GM23338 (cell line): ENCODE measurements around the gene TNFRSF1A.

Experiments
- CREB1 ChIP-seq: fragments of 250-450 bp; sonication (Bioruptor Pico); IDR thresholded peaks from 2 replicates; pipeline ENCODE4 v1.5.0; 2020; ENCODE audit warnings: low read depth, mild to moderate bottlenecking, moderate library complexity
- CTCF ChIP-seq, 2 experiments: fragments of 200-600 bp in 1 of 2; sonication (generic) in 1 of 2; conservative IDR thresholded peaks; 2 replicates each; pipeline versions ENCODE4 v1.5.1 to v1.6.1; 2016 to 2017; ENCODE audit warnings: antibody characterized with exemption in 2 of 2, low read depth in 2 of 2, mild to moderate bottlenecking in 2 of 2, moderate library complexity in 1 of 2
- EZH2 ChIP-seq: fragments of 200-600 bp; sonication (generic); IDR thresholded peaks from one replicate; pipeline ENCODE4 v1.8.0; 2017; ENCODE audit warnings: antibody characterized with exemption, mild to moderate bottlenecking, low read depth; ENCODE audit not compliant: unreplicated experiment
- EZH2phosphoT487 ChIP-seq: fragments of 200-600 bp; sonication (generic); IDR thresholded peaks from one replicate; pipeline ENCODE4 v1.8.1; 2018; ENCODE audit warnings: antibody characterized with exemption; ENCODE audit not compliant: unreplicated experiment
- JUNB ChIP-seq: IDR thresholded peaks from one replicate; pipeline ENCODE4 v1.6.1; 2016; ENCODE audit warnings: antibody characterized with exemption; ENCODE audit not compliant: unreplicated experiment
- NANOG ChIP-seq: IDR thresholded peaks from 2 replicates; pipeline ENCODE4 v1.6.1; 2016; ENCODE audit warnings: antibody characterized with exemption, borderline replicate concordance
- POLR2AphosphoS5 ChIP-seq: IDR thresholded peaks from 2 replicates; pipeline ENCODE4 v1.6.1; 2016; ENCODE audit warnings: antibody characterized with exemption, low read depth
- STAT1 ChIP-seq: IDR thresholded peaks from one replicate; pipeline ENCODE4 v1.6.1; 2016; ENCODE audit warnings: antibody characterized with exemption; ENCODE audit not compliant: unreplicated experiment
- ZNF114 ChIP-seq: fragments of 250-450 bp; sonication (Bioruptor Pico); IDR thresholded peaks from 2 replicates; pipeline ENCODE4 v1.5.0; 2020; ENCODE audit warnings: mild to moderate bottlenecking, moderate library complexity
- ZNF331 ChIP-seq: fragments of 250-450 bp; sonication (Bioruptor Pico); IDR thresholded peaks from 2 replicates; pipeline ENCODE4 v1.5.0; 2020; ENCODE audit warnings: low read depth, mild to moderate bottlenecking, moderate library complexity
- TF ChIP-seq, protein P1 (sequence below): IDR thresholded peaks from 2 replicates; pipeline ENCODE4 v1.6.1; 2016; ENCODE audit warnings: antibody characterized with exemption
- TF ChIP-seq, protein P2 (sequence below): IDR thresholded peaks from one replicate; pipeline ENCODE4 v1.6.1; 2018; ENCODE audit warnings: antibody characterized with exemption; ENCODE audit not compliant: unreplicated experiment
- TF ChIP-seq, protein P3 (sequence below): fragments of 250-450 bp; sonication (Bioruptor Pico); IDR thresholded peaks from 2 replicates; pipeline ENCODE4 v1.5.0; 2020; ENCODE audit warnings: mild to moderate bottlenecking, moderate library complexity

DNA sequence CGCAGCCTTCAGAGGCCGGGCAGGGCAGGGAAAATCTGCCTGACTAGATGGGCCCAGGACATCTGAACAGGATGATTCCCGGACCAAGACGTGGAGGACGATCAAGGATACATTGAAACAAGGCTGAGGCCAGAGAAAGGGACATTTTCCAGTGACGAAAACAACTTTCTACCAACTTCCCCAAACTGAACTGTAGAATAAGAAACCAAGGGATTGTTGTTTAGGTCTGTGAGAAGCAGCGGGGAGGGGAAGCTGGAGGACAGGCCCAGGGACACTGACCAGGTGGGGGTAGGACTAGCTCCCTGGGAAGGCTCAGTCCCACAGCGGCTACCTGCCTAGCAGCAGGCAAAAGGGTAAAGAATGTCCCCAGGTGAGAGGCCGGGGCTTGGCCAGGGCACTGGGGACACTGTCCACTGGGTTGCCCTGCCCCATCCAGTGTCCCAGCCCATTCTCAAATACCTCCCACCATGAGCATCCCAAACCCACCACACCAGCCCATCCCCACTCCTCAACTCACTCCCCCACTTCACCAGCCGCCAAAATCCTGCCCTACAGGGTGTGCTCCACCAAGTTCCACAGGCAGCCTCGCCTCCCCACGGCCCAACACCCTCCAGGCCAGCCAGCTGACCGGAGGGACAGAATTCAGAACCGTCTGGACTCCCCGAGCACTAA is 995 bp downstream of the TNFRSF1A start:
- TF ChIP-seq, protein P1, sequence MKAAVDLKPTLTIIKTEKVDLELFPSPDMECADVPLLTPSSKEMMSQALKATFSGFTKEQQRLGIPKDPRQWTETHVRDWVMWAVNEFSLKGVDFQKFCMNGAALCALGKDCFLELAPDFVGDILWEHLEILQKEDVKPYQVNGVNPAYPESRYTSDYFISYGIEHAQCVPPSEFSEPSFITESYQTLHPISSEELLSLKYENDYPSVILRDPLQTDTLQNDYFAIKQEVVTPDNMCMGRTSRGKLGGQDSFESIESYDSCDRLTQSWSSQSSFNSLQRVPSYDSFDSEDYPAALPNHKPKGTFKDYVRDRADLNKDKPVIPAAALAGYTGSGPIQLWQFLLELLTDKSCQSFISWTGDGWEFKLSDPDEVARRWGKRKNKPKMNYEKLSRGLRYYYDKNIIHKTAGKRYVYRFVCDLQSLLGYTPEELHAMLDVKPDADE, result no peak
- no peak for TF ChIP-seq CTCF (conservative IDR thresholded peaks at IDR 0.05; ENCODE audit: low read depth in 2 of 2)
- no peak for TF ChIP-seq JUNB
- no peak for TF ChIP-seq POLR2AphosphoS5
- no peak for TF ChIP-seq EZH2
- TF ChIP-seq, protein P2, sequence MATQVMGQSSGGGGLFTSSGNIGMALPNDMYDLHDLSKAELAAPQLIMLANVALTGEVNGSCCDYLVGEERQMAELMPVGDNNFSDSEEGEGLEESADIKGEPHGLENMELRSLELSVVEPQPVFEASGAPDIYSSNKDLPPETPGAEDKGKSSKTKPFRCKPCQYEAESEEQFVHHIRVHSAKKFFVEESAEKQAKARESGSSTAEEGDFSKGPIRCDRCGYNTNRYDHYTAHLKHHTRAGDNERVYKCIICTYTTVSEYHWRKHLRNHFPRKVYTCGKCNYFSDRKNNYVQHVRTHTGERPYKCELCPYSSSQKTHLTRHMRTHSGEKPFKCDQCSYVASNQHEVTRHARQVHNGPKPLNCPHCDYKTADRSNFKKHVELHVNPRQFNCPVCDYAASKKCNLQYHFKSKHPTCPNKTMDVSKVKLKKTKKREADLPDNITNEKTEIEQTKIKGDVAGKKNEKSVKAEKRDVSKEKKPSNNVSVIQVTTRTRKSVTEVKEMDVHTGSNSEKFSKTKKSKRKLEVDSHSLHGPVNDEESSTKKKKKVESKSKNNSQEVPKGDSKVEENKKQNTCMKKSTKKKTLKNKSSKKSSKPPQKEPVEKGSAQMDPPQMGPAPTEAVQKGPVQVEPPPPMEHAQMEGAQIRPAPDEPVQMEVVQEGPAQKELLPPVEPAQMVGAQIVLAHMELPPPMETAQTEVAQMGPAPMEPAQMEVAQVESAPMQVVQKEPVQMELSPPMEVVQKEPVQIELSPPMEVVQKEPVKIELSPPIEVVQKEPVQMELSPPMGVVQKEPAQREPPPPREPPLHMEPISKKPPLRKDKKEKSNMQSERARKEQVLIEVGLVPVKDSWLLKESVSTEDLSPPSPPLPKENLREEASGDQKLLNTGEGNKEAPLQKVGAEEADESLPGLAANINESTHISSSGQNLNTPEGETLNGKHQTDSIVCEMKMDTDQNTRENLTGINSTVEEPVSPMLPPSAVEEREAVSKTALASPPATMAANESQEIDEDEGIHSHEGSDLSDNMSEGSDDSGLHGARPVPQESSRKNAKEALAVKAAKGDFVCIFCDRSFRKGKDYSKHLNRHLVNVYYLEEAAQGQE, result no peak
- no peak for TF ChIP-seq EZH2phosphoT487
- TF ChIP-seq CREB1 (CRISPR knock-in tag), result no peak
- no peak for TF ChIP-seq NANOG
- no peak for TF ChIP-seq ZNF331 (CRISPR knock-in tag)
- TF ChIP-seq ZNF114, result no peak
- TF ChIP-seq, protein P3, sequence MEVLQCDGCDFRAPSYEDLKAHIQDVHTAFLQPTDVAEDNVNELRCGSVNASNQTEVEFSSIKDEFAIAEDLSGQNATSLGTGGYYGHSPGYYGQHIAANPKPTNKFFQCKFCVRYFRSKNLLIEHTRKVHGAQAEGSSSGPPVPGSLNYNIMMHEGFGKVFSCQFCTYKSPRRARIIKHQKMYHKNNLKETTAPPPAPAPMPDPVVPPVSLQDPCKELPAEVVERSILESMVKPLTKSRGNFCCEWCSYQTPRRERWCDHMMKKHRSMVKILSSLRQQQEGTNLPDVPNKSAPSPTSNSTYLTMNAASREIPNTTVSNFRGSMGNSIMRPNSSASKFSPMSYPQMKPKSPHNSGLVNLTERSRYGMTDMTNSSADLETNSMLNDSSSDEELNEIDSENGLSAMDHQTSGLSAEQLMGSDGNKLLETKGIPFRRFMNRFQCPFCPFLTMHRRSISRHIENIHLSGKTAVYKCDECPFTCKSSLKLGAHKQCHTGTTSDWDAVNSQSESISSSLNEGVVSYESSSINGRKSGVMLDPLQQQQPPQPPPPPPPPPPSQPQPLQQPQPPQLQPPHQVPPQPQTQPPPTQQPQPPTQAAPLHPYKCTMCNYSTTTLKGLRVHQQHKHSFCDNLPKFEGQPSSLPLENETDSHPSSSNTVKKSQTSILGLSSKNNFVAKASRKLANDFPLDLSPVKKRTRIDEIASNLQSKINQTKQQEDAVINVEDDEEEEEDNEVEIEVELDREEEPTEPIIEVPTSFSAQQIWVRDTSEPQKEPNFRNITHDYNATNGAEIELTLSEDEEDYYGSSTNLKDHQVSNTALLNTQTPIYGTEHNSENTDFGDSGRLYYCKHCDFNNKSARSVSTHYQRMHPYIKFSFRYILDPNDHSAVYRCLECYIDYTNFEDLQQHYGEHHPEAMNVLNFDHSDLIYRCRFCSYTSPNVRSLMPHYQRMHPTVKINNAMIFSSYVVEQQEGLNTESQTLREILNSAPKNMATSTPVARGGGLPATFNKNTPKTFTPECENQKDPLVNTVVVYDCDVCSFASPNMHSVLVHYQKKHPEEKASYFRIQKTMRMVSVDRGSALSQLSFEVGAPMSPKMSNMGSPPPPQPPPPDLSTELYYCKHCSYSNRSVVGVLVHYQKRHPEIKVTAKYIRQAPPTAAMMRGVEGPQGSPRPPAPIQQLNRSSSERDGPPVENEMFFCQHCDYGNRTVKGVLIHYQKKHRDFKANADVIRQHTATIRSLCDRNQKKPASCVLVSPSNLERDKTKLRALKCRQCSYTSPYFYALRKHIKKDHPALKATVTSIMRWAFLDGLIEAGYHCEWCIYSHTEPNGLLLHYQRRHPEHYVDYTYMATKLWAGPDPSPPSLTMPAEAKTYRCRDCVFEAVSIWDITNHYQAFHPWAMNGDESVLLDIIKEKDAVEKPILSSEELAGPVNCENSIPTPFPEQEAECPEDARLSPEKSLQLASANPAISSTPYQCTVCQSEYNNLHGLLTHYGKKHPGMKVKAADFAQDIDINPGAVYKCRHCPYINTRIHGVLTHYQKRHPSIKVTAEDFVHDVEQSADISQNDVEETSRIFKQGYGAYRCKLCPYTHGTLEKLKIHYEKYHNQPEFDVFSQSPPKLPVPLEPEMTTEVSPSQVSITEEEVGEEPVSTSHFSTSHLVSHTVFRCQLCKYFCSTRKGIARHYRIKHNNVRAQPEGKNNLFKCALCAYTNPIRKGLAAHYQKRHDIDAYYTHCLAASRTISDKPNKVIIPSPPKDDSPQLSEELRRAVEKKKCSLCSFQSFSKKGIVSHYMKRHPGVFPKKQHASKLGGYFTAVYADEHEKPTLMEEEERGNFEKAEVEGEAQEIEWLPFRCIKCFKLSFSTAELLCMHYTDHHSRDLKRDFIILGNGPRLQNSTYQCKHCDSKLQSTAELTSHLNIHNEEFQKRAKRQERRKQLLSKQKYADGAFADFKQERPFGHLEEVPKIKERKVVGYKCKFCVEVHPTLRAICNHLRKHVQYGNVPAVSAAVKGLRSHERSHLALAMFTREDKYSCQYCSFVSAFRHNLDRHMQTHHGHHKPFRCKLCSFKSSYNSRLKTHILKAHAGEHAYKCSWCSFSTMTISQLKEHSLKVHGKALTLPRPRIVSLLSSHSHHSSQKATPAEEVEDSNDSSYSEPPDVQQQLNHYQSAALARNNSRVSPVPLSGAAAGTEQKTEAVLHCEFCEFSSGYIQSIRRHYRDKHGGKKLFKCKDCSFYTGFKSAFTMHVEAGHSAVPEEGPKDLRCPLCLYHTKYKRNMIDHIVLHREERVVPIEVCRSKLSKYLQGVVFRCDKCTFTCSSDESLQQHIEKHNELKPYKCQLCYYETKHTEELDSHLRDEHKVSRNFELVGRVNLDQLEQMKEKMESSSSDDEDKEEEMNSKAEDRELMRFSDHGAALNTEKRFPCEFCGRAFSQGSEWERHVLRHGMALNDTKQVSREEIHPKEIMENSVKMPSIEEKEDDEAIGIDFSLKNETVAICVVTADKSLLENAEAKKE, result no peak
- TF ChIP-seq STAT1, result no peak
